Lower lobe of right lung (tissue), 2 donors: ENCODE data around the gene ZNF280B. TPM values are rescaled to one million over a fixed set of nuclear protein-coding genes. Genes with fewer than 3 reads are reported as not detected.
A peak's percentile ranks its signal among the peaks of the same experiment; 100 is the strongest.

Source experiments
- ATAC-seq, 2 donors: fragments of 200-7000 bp; cut with Tn5 transposase; one replicate each; pipeline ENCODE4 v1.9.1; 2020 to 2022; ENCODE audit warnings: mild to moderate bottlenecking in 2 of 2, moderate library complexity in 2 of 2
- DNase-seq: peaks from one replicate; pipeline ENCODE4 v3.0.0-alpha.2; 2020
- H3K27ac ChIP-seq: fragments of 200-600 bp; one replicate; pipeline ENCODE4 v1.8.0; 2022
- H3K27me3 ChIP-seq: fragments of 200-600 bp; one replicate; pipeline ENCODE4 v1.8.0; 2022; ENCODE audit warnings: low read depth
- H3K36me3 ChIP-seq: fragments of 200-600 bp; one replicate; pipeline ENCODE4 v1.8.0; 2022; ENCODE audit warnings: mild to moderate bottlenecking
- H3K4me1 ChIP-seq: fragments of 200-600 bp; one replicate; pipeline ENCODE4 v1.8.0; 2022
- H3K4me3 ChIP-seq: fragments of 200-600 bp; one replicate; pipeline ENCODE4 v1.8.0; 2022; ENCODE audit warnings: mild to moderate bottlenecking
- H3K9me3 ChIP-seq: fragments of 200-600 bp; one replicate; pipeline ENCODE4 v1.8.0; 2022
- CTCF ChIP-seq: fragments of 200-600 bp; IDR thresholded peaks from one replicate; pipeline ENCODE4 v1.8.0; 2022; ENCODE audit warnings: antibody characterized with exemption, mild to moderate bottlenecking
- intact Hi-C: fragments of 100-400 bp; cut with DNase I; formaldehyde crosslinking; loops from one replicate; pipeline ENCODE4 v1.11.0; 2022
- total RNA-seq: library from RNA; stranded (reverse); fragmentation: NEBNext Ultra II Directional; extraction: Animal tissue kit (Norgen Biotek cat#: 25700); gene quantifications from one replicate; pipeline ENCODE4 v1.2.1, GENCODE V29; 2021
- donor health status: DM: no; HTN: yes; CAD: no; lungs with severe emphysema.

Gene ZNF280B
- total RNA-seq, 1 donor from 2014 or later, result 0.86 TPM

GRCh38 chr22:22454997-22455396, 53.5 kb downstream of the ZNF280B start:
- DNase-seq (no peak), ATAC-seq (no peak)
- H3K36me3 ChIP-seq, result no peaks in the 10 kb centered on the region
- no peak overlapping the region for H3K4me3 ChIP-seq
- H3K4me1 ChIP-seq, result no peaks in the 10 kb centered on the region
- H3K9me3 ChIP-seq, result peaks cover 33% of the 10 kb centered on the region
- intact Hi-C loops, result no loop called here
- H3K27me3 ChIP-seq, result peaks cover 11% of the 10 kb centered on the region
- no peak for TF ChIP-seq CTCF
- H3K27ac ChIP-seq, result no peak overlapping the region

GRCh38 chr22:22452996-22453686, 55.4 kb downstream of the ZNF280B start:
- Histone ChIP-seq H3K4me1 (no peaks in the 10 kb centered on the region), H3K27ac (no peak overlapping the region), H3K9me3 (peaks cover 14% of the 10 kb centered on the region), H3K4me3 (no peak overlapping the region), H3K36me3 (no peaks in the 10 kb centered on the region), H3K27me3 (peaks cover 11% of the 10 kb centered on the region)
- TF ChIP-seq CTCF, result no peak
- intact Hi-C loops, result no loop called here
- DNase-seq (no peak), ATAC-seq (no peak)

- Histone ChIP-seq H3K27ac (no peak overlapping the region), H3K4me1 (no peaks in the 10 kb centered on the region), H3K36me3 (no peaks in the 10 kb centered on the region), H3K4me3 (no peak overlapping the region), H3K9me3 (peaks cover 8% of the 10 kb centered on the region), H3K27me3 (peaks cover 11% of the 10 kb centered on the region)
- DNase-seq (no peak), ATAC-seq (no peak)
- intact Hi-C loops, result no loop called here
- no peak for TF ChIP-seq CTCF
These were observed 56.3 kb downstream of the ZNF280B start for GRCh38 chr22:22452211-22452610.

GRCh38 chr22:22450343-22450839, 58.2 kb downstream of the ZNF280B start:
- DNase-seq (peak; percentile 53), ATAC-seq (peak; percentile 74 to 93)
- Histone ChIP-seq H3K27ac (no peak overlapping the region), H3K4me1 (no peaks in the 10 kb centered on the region), H3K9me3 (peaks cover 8% of the 10 kb centered on the region), H3K4me3 (no peak overlapping the region), H3K27me3 (peaks cover 10% of the 10 kb centered on the region), H3K36me3 (no peaks in the 10 kb centered on the region)
- no peak for TF ChIP-seq CTCF
- intact Hi-C loops, result no loop called here

GRCh38 chr22:22449819-22450218, 58.7 kb downstream of the ZNF280B start:
- peaks cover 8% of the 10 kb centered on the region for H3K9me3 ChIP-seq
- TF ChIP-seq CTCF, result no peak
- H3K4me1 ChIP-seq, result no peaks in the 10 kb centered on the region
- intact Hi-C loops, result loop anchor here (10.0 kb wide), 1 partner anchor 55 kb away; the partner anchor contains the start of gene ZNF280B
- no peak overlapping the region for H3K27ac ChIP-seq
- no peak overlapping the region for H3K4me3 ChIP-seq
- ATAC-seq (no peak), DNase-seq (no peak)
- H3K36me3 ChIP-seq, result no peaks in the 10 kb centered on the region
- peaks cover 5% of the 10 kb centered on the region for H3K27me3 ChIP-seq
